Left ventricle myocardium inferior (tissue), 1 donor: Measurements from ENCODE around the gene ARMC9. TPM values are rescaled to one million over a fixed set of nuclear protein-coding genes. Genes with fewer than 3 reads are reported as not detected.

Experiments
- DNase-seq: peaks from one replicate; pipeline ENCODE4 v3.0.0-alpha.2; 2020
- H3K27ac ChIP-seq: fragments of 200-600 bp; replicated peaks from 2 replicates; pipeline ENCODE4 v1.8.0; 2021
- H3K27me3 ChIP-seq: fragments of 200-600 bp; 2 replicates; pipeline ENCODE4 v1.8.0; 2021; ENCODE audit warnings: low read depth
- H3K36me3 ChIP-seq: fragments of 200-600 bp; 2 replicates; pipeline ENCODE4 v1.8.0; 2021
- H3K4me1 ChIP-seq: fragments of 200-600 bp; 2 replicates; pipeline ENCODE4 v1.8.0; 2021
- H3K4me3 ChIP-seq: fragments of 200-600 bp; 2 replicates; pipeline ENCODE4 v1.8.0; 2021; ENCODE audit warnings: mild to moderate bottlenecking, moderate library complexity
- H3K9me3 ChIP-seq: fragments of 200-600 bp; replicated peaks from 2 replicates; pipeline ENCODE4 v1.8.0; 2021
- intact Hi-C: fragments of 100-400 bp; cut with micrococcal nuclease; formaldehyde crosslinking; loops from one replicate; pipeline ENCODE4 v1.11.0; 2022
- total RNA-seq: library from RNA; stranded (reverse); fragmentation: NEBNext Ultra II Directional; extraction: Animal tissue kit (Norgen Biotek cat#: 25700); gene quantifications from one replicate; pipeline ENCODE4 v1.2.1, GENCODE V29; 2021
- TF ChIP-seq, protein P1 (sequence below): fragments of 200-600 bp; IDR thresholded peaks from 2 replicates; pipeline ENCODE4 v1.8.0; 2021; ENCODE audit warnings: antibody characterized with exemption, mild to moderate bottlenecking, borderline replicate concordance
- donor health status: DM: no; HTN: yes; CAD: no; lungs with severe emphysema.

ARMC9 gene
- total RNA-seq, 1 donor from 2014 or later, result 3.1 TPM

DNA sequence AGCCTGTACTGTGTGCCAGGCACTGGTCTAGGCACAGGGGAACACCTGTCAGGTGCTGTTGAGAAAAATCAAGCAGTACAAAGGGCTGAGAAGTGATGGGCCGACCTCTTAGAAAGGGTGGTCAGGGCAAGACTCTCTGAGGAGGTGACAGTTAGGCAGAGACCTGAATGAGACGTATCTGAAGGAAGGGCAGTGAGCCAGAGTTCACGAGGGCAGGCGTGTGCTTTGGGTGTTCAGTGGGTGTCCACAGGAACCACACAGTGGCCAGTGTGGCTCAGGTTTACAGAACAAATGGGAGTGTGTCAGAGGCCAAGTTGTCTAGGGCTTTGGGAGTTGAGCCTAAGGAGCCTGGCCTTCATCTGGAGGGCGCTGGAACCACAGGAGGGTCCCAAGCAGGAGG, 6.2 kb downstream of the ARMC9 start:
- no peak overlapping the region for H3K27ac ChIP-seq
- intact Hi-C loops, result no loop called here
- peaks cover 9% of the 10 kb centered on the region for H3K36me3 ChIP-seq
- no peak overlapping the region for H3K4me3 ChIP-seq
- no peaks in the 10 kb centered on the region for H3K9me3 ChIP-seq
- TF ChIP-seq, protein P1, sequence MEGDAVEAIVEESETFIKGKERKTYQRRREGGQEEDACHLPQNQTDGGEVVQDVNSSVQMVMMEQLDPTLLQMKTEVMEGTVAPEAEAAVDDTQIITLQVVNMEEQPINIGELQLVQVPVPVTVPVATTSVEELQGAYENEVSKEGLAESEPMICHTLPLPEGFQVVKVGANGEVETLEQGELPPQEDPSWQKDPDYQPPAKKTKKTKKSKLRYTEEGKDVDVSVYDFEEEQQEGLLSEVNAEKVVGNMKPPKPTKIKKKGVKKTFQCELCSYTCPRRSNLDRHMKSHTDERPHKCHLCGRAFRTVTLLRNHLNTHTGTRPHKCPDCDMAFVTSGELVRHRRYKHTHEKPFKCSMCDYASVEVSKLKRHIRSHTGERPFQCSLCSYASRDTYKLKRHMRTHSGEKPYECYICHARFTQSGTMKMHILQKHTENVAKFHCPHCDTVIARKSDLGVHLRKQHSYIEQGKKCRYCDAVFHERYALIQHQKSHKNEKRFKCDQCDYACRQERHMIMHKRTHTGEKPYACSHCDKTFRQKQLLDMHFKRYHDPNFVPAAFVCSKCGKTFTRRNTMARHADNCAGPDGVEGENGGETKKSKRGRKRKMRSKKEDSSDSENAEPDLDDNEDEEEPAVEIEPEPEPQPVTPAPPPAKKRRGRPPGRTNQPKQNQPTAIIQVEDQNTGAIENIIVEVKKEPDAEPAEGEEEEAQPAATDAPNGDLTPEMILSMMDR, result no peak
- no peak for DNase-seq
- H3K4me1 ChIP-seq, result peaks cover under 1% of the 10 kb centered on the region
- H3K27me3 ChIP-seq, result no peaks in the 10 kb centered on the region

DNA sequence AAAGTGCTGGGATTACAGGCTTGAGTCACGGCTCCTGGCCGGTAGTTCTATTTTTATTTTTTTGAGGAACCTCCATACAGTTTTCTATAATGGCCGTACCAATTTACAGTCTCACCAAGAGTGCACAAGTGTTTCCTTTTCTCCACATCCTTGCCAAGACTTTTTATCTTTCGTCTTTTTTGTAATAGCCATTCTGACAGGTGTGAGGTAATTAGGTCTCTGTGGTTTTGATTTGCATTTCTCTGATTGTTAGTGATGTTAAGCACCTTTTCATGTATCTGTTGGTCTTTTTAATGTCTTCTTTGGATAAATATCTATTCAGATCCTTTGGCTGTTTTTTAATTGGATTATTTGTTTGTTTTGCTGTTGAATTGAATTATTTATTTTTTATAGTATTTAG, 9.3 kb downstream of the ARMC9 start:
- intact Hi-C loops, result no loop called here
- no peaks in the 10 kb centered on the region for H3K9me3 ChIP-seq
- H3K4me3 ChIP-seq, result no peak overlapping the region
- peaks cover 3% of the 10 kb centered on the region for H3K4me1 ChIP-seq
- DNase-seq, result no peak
- TF ChIP-seq, protein P1, result no peak
- H3K36me3 ChIP-seq, result peaks cover 13% of the 10 kb centered on the region
- no peak overlapping the region for H3K27ac ChIP-seq
- no peaks in the 10 kb centered on the region for H3K27me3 ChIP-seq

DNA sequence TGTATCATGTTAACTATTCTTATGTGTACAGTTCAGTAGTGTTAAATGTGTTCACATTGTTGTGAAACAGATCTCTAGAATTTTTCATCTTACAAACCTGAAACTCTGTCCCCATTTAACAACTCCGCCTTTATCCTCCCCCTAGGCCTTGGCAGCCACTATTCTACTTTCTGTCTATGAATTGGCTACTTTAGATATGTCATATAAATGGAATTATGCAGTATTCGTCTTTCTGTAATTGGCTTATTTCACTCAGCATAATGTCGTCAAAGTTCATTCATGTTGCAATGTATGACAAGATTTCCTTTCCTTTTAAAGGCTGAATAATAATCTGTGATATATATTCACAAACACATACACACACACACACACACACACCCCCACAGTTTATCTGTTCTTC, 12.4 kb downstream of the ARMC9 start:
- Histone ChIP-seq H3K4me1 (peaks cover 3% of the 10 kb centered on the region), H3K27me3 (no peaks in the 10 kb centered on the region), H3K36me3 (peaks cover 13% of the 10 kb centered on the region), H3K27ac (no peak overlapping the region), H3K9me3 (no peaks in the 10 kb centered on the region), H3K4me3 (no peak overlapping the region)
- DNase-seq, result no peak
- intact Hi-C loops, result no loop called here
- TF ChIP-seq, protein P1, result no peak

DNA sequence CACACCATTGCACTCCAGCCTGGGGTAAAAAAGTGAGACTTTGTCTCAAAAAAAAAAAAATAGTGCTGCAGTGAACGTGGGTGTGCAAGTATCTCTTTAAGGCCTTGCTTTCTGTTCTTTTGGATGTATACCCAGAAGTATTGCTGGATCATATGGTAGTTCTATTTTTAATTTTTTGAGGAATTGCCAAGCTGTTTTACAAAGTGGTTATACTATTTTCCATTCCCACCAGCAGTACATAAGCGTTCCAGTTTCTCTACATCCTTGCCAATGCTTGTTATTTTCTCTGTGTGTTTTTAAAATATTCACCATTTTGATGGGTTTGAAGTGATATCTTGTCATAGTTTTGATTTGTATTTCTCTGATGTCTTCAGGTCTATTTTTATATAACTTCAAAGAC, 13.1 kb downstream of the ARMC9 start:
- no peaks in the 10 kb centered on the region for H3K9me3 ChIP-seq
- no peak overlapping the region for H3K4me3 ChIP-seq
- H3K27me3 ChIP-seq, result no peaks in the 10 kb centered on the region
- intact Hi-C loops, result no loop called here
- H3K4me1 ChIP-seq, result peaks cover 3% of the 10 kb centered on the region
- H3K27ac ChIP-seq, result no peak overlapping the region
- DNase-seq, result no peak
- TF ChIP-seq, protein P1, result no peak
- H3K36me3 ChIP-seq, result peaks cover 13% of the 10 kb centered on the region

DNA sequence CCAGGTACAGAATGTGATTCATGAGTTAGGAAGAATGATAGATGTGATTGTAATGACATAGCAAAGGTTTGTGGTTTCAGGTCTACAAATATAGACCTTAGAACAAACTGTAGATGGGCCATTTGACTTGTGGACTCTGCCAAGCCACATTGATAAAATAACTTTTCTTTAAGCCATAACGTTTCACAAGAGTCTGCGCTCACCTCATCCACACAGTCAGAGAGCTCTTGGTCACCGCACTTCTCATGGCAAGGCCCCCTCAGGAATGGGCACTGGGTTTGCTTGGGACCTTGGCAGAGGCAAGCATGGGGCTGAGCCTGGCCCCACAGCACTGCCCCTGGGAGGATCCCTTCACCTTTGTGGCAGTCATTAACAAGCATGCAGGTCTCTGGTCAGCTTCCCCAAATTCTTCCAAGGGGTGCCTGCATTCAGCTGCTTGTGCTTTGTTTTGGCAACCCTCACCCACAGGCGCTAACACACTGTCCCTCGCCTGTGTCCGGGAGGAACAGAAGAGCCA, 14.0 kb downstream of the ARMC9 start:
- intact Hi-C loops, result no loop called here
- DNase-seq, result no peak
- Histone ChIP-seq H3K9me3 (no peaks in the 10 kb centered on the region), H3K27ac (no peak overlapping the region), H3K27me3 (no peaks in the 10 kb centered on the region), H3K4me3 (no peak overlapping the region), H3K4me1 (peaks cover 3% of the 10 kb centered on the region), H3K36me3 (peaks cover 13% of the 10 kb centered on the region)
- TF ChIP-seq, protein P1, result no peak
